WI38 (cell line): ENCODE results near the gene SLC35B1.

ENCODE experiments used
- H3K4me3 ChIP-seq: 2 replicates; pipeline ENCODE4 v1.5.1; 2011; ENCODE audit warnings: low read depth, mild to moderate bottlenecking, control low read depth, low read length
- TF ChIP-seq, protein P1 (sequence below): IDR thresholded peaks from 2 replicates; pipeline ENCODE4 v1.5.1; 2012; ENCODE audit warnings: low read depth, mild to moderate bottlenecking, control low read depth, low read length

The SLC35B1 gene

DNA sequence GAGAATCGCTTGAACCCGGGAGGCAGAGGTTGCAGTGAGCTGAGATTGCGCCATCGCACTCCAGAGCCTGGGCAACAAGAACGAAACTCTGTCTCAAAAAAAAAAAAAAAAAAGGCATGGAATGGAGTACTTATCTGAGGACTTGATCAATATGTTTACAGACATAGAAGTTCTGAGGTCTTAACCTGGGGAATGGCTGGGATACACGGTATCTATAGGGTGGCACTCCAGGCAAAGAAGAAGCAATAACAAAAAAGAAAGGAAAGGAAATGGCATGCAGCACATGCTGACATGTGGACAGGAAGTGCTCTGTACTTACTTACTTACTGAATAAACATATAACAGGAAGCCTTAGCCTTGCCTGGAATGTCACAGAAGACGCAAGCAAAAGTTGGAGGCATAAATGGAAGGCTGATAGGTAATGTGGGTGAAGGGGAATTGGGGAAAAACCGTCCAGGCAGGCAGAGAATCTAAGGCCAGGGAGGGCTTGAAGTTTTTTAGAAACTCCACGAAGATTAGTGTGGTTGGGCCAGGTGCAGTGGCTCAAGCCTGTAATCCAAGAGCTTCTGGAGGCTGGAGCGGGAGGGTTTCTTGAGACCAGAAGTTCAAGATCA lies 19.8 kb downstream of the SLC35B1 start:
- TF ChIP-seq, protein P1, sequence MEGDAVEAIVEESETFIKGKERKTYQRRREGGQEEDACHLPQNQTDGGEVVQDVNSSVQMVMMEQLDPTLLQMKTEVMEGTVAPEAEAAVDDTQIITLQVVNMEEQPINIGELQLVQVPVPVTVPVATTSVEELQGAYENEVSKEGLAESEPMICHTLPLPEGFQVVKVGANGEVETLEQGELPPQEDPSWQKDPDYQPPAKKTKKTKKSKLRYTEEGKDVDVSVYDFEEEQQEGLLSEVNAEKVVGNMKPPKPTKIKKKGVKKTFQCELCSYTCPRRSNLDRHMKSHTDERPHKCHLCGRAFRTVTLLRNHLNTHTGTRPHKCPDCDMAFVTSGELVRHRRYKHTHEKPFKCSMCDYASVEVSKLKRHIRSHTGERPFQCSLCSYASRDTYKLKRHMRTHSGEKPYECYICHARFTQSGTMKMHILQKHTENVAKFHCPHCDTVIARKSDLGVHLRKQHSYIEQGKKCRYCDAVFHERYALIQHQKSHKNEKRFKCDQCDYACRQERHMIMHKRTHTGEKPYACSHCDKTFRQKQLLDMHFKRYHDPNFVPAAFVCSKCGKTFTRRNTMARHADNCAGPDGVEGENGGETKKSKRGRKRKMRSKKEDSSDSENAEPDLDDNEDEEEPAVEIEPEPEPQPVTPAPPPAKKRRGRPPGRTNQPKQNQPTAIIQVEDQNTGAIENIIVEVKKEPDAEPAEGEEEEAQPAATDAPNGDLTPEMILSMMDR = no peak
- no peak overlapping the region for H3K4me3 ChIP-seq

DNA sequence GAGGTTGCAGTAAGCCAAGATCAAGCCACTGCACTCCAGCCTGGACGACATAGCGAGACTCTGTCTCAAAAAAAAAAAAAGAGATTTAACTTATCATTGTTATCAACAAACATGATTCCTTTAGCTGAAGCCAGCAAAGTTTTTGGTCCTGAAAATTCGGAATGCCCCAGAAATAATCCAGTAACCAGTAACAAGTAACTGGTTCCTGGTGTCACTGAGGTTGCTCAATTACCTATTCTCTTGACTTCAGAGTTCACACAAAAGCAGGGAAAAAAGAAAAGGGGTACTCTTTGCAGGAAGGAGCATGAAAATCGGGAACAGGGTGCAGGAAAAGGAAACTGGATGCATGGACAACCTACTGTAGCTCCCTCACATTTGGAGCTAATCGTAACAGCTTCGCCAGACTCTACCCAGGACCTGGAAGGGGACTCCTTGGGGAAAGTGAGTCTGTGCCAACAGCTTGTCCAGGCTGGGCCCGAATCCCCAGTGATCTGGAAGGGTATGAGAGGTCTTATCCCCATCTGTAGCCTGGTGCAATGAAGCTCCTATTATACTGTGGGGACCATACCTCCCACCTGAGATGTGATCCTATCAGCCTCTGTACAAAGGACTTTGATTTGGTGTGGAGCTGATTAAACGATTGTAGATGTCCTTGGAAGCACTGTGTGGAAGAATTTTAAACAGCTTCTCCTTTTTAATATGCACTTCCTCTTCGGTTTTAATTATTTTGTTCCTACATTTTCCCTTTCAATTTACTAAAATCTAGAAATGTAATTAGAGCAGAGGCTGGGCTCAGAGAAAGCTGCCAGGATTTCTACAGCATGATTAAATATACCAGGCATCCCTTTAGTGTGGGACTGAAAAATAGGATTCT lies 26.4 kb downstream of the SLC35B1 start:
- H3K4me3 ChIP-seq = no peak overlapping the region
- TF ChIP-seq, protein P1 = no peak

DNA sequence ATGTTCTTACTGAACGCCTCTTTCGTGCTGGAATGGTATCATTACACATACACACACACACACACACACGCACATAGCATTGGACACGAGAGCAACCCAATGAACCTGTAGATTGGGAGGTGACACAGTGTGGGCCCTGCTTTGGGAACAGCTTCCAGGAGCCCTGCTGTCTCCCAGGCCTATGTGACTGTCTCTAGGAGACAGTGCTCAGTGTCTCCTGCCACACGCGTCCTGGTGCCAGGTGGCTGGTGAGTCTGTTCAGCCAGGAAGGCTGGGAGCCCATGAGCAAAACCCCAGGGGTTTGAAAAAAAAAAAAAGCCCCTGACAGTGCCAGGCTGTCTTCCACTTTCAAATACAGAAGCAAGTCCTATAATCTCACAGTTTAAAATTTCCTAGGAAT lies 27.4 kb downstream of the SLC35B1 start:
- no peak overlapping the region for H3K4me3 ChIP-seq
- TF ChIP-seq, protein P1 = no peak

DNA sequence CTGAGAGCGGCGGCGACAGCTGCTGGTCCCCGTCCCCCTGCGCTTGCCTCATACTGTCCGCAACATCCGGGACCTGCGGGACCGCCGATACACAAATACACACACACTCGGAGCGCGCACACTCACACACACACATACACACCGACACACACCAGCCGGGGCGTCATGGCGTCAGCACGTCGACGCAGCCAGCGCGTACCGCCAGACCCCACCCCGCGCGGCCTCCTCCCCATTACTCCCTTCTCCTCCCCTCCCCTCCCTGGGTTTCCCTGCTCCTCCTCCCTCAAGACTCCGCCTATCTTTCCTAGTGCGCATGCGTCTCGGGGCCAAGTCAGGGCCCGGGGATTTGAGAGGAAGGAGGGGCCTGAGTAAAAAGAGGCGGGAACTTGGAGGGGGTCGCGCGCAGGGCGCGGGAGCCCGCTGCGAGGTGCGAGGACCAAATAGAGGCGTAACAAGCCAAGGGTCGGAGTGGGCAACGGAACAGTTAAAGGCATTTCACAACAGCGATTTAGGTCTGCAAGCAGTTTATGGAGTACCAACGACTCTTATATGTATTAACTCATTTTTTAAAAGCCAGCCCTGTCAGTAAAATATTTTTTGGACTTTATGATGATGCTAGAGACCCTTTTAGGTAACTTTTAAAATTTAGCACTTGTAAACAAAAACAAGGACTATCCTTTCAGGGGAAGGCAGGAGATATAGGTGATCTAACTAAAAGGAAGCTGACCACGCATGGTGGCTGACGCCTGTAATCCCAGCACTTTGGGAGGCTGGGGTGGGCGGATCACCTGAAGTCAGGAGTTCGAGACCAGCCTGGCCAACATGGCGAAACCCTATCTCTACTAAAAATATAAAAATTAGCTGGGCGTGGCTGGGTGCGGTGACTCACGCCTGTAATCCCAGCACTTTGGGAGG lies 29.6 kb downstream of the SLC35B1 start, which contains the start of gene SPOP:
TSS of gene SPOP (minus strand) at position 165 of the 915 bp plus-strand sequence. CDS start 55,287 bp downstream, outside the sequence.
- TF ChIP-seq, protein P1 = no peak
- H3K4me3 ChIP-seq = peak within 1 kb of the TSS; percentile 78

DNA sequence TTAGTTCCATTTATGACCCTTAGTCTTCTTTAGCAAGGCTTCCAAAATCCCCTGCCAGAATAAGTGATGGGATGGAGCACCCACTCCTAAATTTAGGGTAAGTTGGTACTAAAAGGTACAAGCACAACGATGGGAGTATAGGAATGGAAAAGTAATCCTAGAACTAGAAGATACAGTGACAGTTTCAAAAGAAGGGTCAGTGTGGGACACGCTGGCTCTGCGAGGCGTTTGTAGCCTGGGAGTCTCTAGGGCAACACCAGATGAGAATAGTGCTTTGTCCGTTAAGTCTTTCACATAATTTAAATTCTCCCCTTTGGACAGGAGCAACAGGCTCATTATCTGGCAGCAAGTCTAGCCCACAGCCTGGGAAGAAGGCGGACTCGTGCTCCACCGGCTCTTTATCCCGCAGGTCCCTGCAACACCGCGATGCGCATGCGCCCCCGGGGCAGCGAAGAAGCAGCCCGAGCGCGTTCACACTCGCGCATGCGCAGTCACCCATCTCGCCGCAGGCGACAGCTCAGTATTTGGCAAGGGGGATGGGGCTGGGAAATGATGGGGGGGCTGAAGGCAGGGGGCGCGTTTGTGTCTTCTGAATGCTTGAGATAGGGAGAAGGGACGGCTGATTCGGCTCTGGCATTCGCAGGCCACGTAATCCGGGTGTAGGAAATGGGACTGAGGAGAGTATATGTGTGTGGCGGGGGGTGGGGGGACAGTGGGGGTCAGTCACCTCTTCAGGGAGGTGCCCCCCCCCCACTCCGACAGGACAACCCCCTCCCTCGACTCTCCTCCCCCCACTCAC lies 30.4 kb downstream of the SLC35B1 start:
- peak overlapping the region; percentile 78 for H3K4me3 ChIP-seq
- TF ChIP-seq, protein P1 = no peak

DNA sequence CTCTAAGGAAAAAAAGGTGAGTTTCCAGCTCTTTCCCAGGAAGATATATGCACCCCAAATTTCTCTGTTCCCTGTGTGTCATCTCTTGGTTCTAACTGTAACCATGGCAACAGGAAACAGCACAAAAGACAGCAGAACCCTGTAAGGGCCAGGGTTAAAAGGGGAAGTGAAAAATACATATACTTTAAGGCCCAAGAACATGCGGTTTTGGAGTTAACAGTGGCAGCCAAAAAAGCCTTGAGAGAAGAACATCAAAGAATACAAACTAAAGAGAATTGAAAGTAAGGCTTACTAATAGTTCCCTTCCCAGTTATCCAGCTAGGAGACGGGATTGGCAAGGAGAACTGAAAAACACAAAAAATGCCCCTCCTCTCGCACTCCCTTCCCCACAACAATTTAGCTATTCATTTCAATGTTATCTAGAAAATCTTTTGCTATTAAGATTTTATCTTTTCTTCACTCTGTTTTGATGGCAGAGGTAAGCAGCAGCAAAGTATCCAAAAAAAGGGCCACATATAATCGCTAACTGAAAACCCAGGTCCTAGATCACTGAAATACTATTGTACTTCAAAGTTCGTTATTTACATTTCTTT lies 31.4 kb downstream of the SLC35B1 start:
- TF ChIP-seq, protein P1 = no peak
- peak overlapping the region; percentile 78 for H3K4me3 ChIP-seq
